HFFc6 (cell line): Measurements from ENCODE around the gene CPSF4. TPM values are rescaled to one million over a fixed set of nuclear protein-coding genes. Genes with fewer than 3 reads are reported as not detected.

Experiments used
- DNase-seq: peaks from one replicate; pipeline ENCODE4 v3.0.0-alpha.2; 2018
- H3K27ac Mint-ChIP-seq: 2 replicates; pipeline ENCODE4 v1.8.0; 2020; ENCODE audit warnings: mild to moderate bottlenecking, mixed read lengths
- H3K27me3 Mint-ChIP-seq: 2 replicates; pipeline ENCODE4 v1.8.0; 2021; ENCODE audit warnings: mild to moderate bottlenecking, moderate library complexity, mixed read lengths; ENCODE audit not compliant: insufficient read depth
- H3K36me3 Mint-ChIP-seq: 2 replicates; pipeline ENCODE4 v1.8.0; 2021; ENCODE audit warnings: low read depth, mixed read lengths
- H3K4me1 Mint-ChIP-seq: 2 replicates; pipeline ENCODE4 v1.8.0; 2020; ENCODE audit warnings: low read depth, mixed read lengths
- H3K4me3 Mint-ChIP-seq: 2 replicates; pipeline ENCODE4 v1.8.0; 2020; ENCODE audit warnings: mild to moderate bottlenecking, moderate library complexity, mixed read lengths
- H3K9me3 Mint-ChIP-seq: 2 replicates; pipeline ENCODE4 v1.8.0; 2020; ENCODE audit warnings: mild to moderate bottlenecking, mixed read lengths
- CTCF ChIP-seq: fragments of 200-600 bp; sonication (generic); IDR thresholded peaks from 2 replicates; pipeline ENCODE4 v1.5.0; 2021; ENCODE audit warnings: antibody characterized with exemption, mild to moderate bottlenecking
- total RNA-seq, 6 experiments: library from RNA; stranded (reverse); fragmentation: NEBNext Ultra II Directional; extraction: Animal tissue kit (Norgen Biotek cat#: 25700); gene quantifications; 2 replicates in 1 of 6; 3 replicates in 5 of 6; pipeline ENCODE4 v1.2.3, GENCODE V29; 2021

CPSF4 gene
- total RNA-seq, 6 experiments from 2014 or later, result 26.7 to 34.0 (median 29.2) TPM

- no peak for TF ChIP-seq CTCF
- no peak for DNase-seq
- peak overlapping the region; percentile 40 for H3K27ac Mint-ChIP-seq
- H3K36me3 Mint-ChIP-seq, result peaks cover 35% of the 10 kb centered on the region
- peaks cover 13% of the 10 kb centered on the region for H3K4me1 Mint-ChIP-seq
- H3K4me3 Mint-ChIP-seq, result no peak overlapping the region
- H3K27me3 Mint-ChIP-seq, result peaks cover 15% of the 10 kb centered on the region
- H3K9me3 Mint-ChIP-seq, result no peaks in the 10 kb centered on the region
Observed at GRCh38 chr7:99398891-99399445, 39.8 kb upstream of the CPSF4 start.

GRCh38 chr7:99399597-99399996 lies 39.1 kb upstream of the CPSF4 start:
- TF ChIP-seq CTCF, result no peak
- H3K4me1 Mint-ChIP-seq, result peaks cover 19% of the 10 kb centered on the region
- no peak for DNase-seq
- peak overlapping the region; percentile 40 for H3K27ac Mint-ChIP-seq
- peaks cover 16% of the 10 kb centered on the region for H3K27me3 Mint-ChIP-seq
- H3K4me3 Mint-ChIP-seq, result no peak overlapping the region; the same call in 1 of the 2 replicates
- peaks cover 35% of the 10 kb centered on the region for H3K36me3 Mint-ChIP-seq
- H3K9me3 Mint-ChIP-seq, result no peaks in the 10 kb centered on the region

GRCh38 chr7:99402854-99403253 lies 35.9 kb upstream of the CPSF4 start:
- Mint-ChIP-seq H3K9me3 (no peaks in the 10 kb centered on the region), H3K27ac (no peak overlapping the region), H3K4me1 (peaks cover 36% of the 10 kb centered on the region), H3K36me3 (peaks cover 38% of the 10 kb centered on the region), H3K27me3 (peaks cover 14% of the 10 kb centered on the region), H3K4me3 (no peak overlapping the region)
- TF ChIP-seq CTCF, result no peak
- DNase-seq, result no peak

- Mint-ChIP-seq H3K4me1 (peaks cover 30% of the 10 kb centered on the region), H3K9me3 (no peaks in the 10 kb centered on the region), H3K27me3 (peaks cover 9% of the 10 kb centered on the region), H3K36me3 (peaks cover 31% of the 10 kb centered on the region), H3K4me3 (no peak overlapping the region), H3K27ac (no peak overlapping the region)
- no peak for TF ChIP-seq CTCF
- no peak for DNase-seq
Observed at GRCh38 chr7:99403764-99404163, 35.0 kb upstream of the CPSF4 start.

GRCh38 chr7:99404235-99404976 lies 34.3 kb upstream of the CPSF4 start:
- H3K36me3 Mint-ChIP-seq, result peaks cover 34% of the 10 kb centered on the region
- no peak overlapping the region; the same call in 1 of the 2 replicates for H3K4me3 Mint-ChIP-seq
- TF ChIP-seq CTCF, result no peak
- peaks cover 5% of the 10 kb centered on the region; the same call in 1 of the 2 replicates for H3K27me3 Mint-ChIP-seq
- DNase-seq, result peak; percentile 23
- H3K27ac Mint-ChIP-seq, result no peak overlapping the region
- peaks cover 28% of the 10 kb centered on the region for H3K4me1 Mint-ChIP-seq
- no peaks in the 10 kb centered on the region for H3K9me3 Mint-ChIP-seq
